ENCODE data around the gene ELP2.

GRCh38 chr18:36199691-36200295 lies 70.1 kb downstream of the ELP2 start:
- TF ChIP-seq CTCF (optimal IDR thresholded peaks at IDR 0.05 in 1 of 3, IDR thresholded peaks at IDR 0.05 in 1 of 3, conservative IDR thresholded peaks at IDR 0.05 in 1 of 3; ENCODE audit: extremely low read depth in 1 of 3, insufficient read depth in 2 of 3, low read length in 3 of 3) (no peak), EZH2 (IDR thresholded peaks at IDR 0.05; ENCODE audit: low read length) (no peak)
